Suprapubic skin (tissue), 4 donors: Measurements from ENCODE around the gene GBGT1. TPM values are rescaled to one million over a fixed set of nuclear protein-coding genes. Genes with fewer than 3 reads are reported as not detected.
A peak's percentile ranks its signal among the peaks of the same experiment; 100 is the strongest.

Source experiments
- DNase-seq, 2 donors: peaks; one replicate each; pipeline ENCODE4 v3.0.0-alpha.2; 2019; ENCODE audit warnings: low spot score in 2 of 2
- H3K27ac ChIP-seq: fragments of 200-600 bp; sonication (generic); one replicate; pipeline ENCODE4 v1.5.1; 2019
- H3K27me3 ChIP-seq: fragments of 200-600 bp; sonication (generic); one replicate; pipeline ENCODE4 v1.5.1; 2019
- H3K36me3 ChIP-seq: fragments of 200-600 bp; sonication (generic); one replicate; pipeline ENCODE4 v1.5.1; 2019
- H3K4me1 ChIP-seq: fragments of 200-600 bp; sonication (generic); one replicate; pipeline ENCODE4 v1.5.1; 2019
- H3K4me3 ChIP-seq: fragments of 200-600 bp; sonication (generic); one replicate; pipeline ENCODE4 v1.5.1; 2019; ENCODE audit warnings: mild to moderate bottlenecking
- H3K9me3 ChIP-seq: fragments of 200-600 bp; sonication (generic); one replicate; pipeline ENCODE4 v1.5.1; 2019
- EP300 ChIP-seq: sonication (generic); formaldehyde crosslinking; IDR thresholded peaks from one replicate; pipeline ENCODE4 v1.6.1; 2017; ENCODE audit warnings: antibody characterized with exemption
- POLR2A ChIP-seq, 2 donors: fragments of 450-650 bp; IDR thresholded peaks; one replicate each; pipeline ENCODE4 v1.6.1; 2017; ENCODE audit warnings: antibody characterized with exemption in 2 of 2, mild to moderate bottlenecking in 2 of 2, moderate library complexity in 2 of 2
- POLR2AphosphoS5 ChIP-seq, 3 donors: sonication (generic); formaldehyde crosslinking; IDR thresholded peaks; one replicate each; pipeline ENCODE4 v1.6.1; 2017; ENCODE audit warnings: antibody characterized with exemption in 3 of 3
- WGBS: methylation state at CpG from one replicate; pipeline ENCODE4 v1.1.5; 2018; 5-methylcytosine and 5-hydroxymethylcytosine counted together
- total RNA-seq, 4 donors: library from RNA; depleted of rRNA; stranded (reverse); fragments of >200 nt; gene quantifications; one replicate each; pipeline ENCODE4 v1.1.0, GENCODE V29; 2016
- TF ChIP-seq, protein P1 (sequence below), 2 donors: fragments of 200-600 bp in 1 of 2; fragments of 450-650 bp in 1 of 2; sonication (generic) in 1 of 2; IDR thresholded peaks; one replicate each; pipeline ENCODE4 v1.5.1; 2016 to 2019; ENCODE audit warnings: antibody characterized with exemption in 2 of 2, mild to moderate bottlenecking in 1 of 2, moderate library complexity in 1 of 2

The GBGT1 gene
- total RNA-seq, 4 donors from 2014 or later, result 2.6 to 14.6 (median 5.8) TPM

- peak overlapping the region; percentile 95 for H3K27ac ChIP-seq
- no peak for DNase-seq
- H3K4me3 ChIP-seq, result no peak overlapping the region
- peaks cover 94% of the 10 kb centered on the region for H3K4me1 ChIP-seq
- TF ChIP-seq POLR2AphosphoS5 (IDR thresholded peaks at IDR 0.05) (no peak), EP300 (no peak), POLR2A (IDR thresholded peaks at IDR 0.05) (no peak)
- TF ChIP-seq, protein P1, sequence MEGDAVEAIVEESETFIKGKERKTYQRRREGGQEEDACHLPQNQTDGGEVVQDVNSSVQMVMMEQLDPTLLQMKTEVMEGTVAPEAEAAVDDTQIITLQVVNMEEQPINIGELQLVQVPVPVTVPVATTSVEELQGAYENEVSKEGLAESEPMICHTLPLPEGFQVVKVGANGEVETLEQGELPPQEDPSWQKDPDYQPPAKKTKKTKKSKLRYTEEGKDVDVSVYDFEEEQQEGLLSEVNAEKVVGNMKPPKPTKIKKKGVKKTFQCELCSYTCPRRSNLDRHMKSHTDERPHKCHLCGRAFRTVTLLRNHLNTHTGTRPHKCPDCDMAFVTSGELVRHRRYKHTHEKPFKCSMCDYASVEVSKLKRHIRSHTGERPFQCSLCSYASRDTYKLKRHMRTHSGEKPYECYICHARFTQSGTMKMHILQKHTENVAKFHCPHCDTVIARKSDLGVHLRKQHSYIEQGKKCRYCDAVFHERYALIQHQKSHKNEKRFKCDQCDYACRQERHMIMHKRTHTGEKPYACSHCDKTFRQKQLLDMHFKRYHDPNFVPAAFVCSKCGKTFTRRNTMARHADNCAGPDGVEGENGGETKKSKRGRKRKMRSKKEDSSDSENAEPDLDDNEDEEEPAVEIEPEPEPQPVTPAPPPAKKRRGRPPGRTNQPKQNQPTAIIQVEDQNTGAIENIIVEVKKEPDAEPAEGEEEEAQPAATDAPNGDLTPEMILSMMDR (IDR thresholded peaks at IDR 0.05), result no peak
- no peaks in the 10 kb centered on the region for H3K27me3 ChIP-seq
- WGBS, result 86% methylated on average over 16 of the region's 16 CpGs
- no peaks in the 10 kb centered on the region for H3K36me3 ChIP-seq
- H3K9me3 ChIP-seq, result no peaks in the 10 kb centered on the region
Measured at GRCh38 chr9:133132174-133132573, 31.5 kb downstream of the GBGT1 start.

DNA sequence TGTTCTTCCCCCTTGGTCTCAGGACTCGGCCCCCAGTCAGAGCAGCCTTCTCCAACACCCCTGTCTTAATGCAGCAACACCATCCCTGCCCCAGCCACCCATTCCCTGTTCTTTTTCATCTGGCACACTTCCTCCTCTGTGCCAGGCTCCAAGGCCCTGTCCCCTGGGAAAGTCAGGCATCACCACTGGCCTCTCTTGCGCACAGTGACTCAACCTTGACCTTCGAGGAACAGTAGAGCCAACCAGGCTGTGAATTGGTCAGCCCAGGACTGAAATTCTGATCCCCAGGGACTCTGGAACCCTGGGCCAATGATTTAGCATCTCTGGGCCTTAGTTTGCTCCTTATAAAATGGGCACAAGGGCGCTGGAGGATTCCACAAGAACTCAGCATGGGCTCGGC, 32.2 kb downstream of the GBGT1 start:
- H3K4me3 ChIP-seq, result no peak overlapping the region
- TF ChIP-seq EP300 (no peak), POLR2AphosphoS5 (IDR thresholded peaks at IDR 0.05) (no peak), POLR2A (IDR thresholded peaks at IDR 0.05) (no peak)
- TF ChIP-seq, protein P1 (IDR thresholded peaks at IDR 0.05), result no peak
- no peak for DNase-seq
- H3K27me3 ChIP-seq, result no peaks in the 10 kb centered on the region
- no peaks in the 10 kb centered on the region for H3K9me3 ChIP-seq
- 92% methylated on average over 4 of the region's 5 CpGs for WGBS
- H3K27ac ChIP-seq, result peak overlapping the region; percentile 15
- H3K36me3 ChIP-seq, result no peaks in the 10 kb centered on the region
- H3K4me1 ChIP-seq, result peaks cover 94% of the 10 kb centered on the region

GRCh38 chr9:133130685-133131244, 32.9 kb downstream of the GBGT1 start:
- no peak for TF ChIP-seq POLR2AphosphoS5 (IDR thresholded peaks at IDR 0.05)
- TF ChIP-seq POLR2A (IDR thresholded peaks at IDR 0.05), result no peak
- TF ChIP-seq, protein P1 (IDR thresholded peaks at IDR 0.05), result no peak
- TF ChIP-seq EP300, result no peak
- H3K4me3 ChIP-seq, result no peak overlapping the region
- no peak overlapping the region for H3K27ac ChIP-seq
- H3K4me1 ChIP-seq, result peaks cover 94% of the 10 kb centered on the region
- H3K36me3 ChIP-seq, result no peaks in the 10 kb centered on the region
- no peaks in the 10 kb centered on the region for H3K27me3 ChIP-seq
- WGBS, result 74% methylated on average over 7 of the region's 10 CpGs
- DNase-seq, result no peak
- H3K9me3 ChIP-seq, result no peaks in the 10 kb centered on the region

DNA sequence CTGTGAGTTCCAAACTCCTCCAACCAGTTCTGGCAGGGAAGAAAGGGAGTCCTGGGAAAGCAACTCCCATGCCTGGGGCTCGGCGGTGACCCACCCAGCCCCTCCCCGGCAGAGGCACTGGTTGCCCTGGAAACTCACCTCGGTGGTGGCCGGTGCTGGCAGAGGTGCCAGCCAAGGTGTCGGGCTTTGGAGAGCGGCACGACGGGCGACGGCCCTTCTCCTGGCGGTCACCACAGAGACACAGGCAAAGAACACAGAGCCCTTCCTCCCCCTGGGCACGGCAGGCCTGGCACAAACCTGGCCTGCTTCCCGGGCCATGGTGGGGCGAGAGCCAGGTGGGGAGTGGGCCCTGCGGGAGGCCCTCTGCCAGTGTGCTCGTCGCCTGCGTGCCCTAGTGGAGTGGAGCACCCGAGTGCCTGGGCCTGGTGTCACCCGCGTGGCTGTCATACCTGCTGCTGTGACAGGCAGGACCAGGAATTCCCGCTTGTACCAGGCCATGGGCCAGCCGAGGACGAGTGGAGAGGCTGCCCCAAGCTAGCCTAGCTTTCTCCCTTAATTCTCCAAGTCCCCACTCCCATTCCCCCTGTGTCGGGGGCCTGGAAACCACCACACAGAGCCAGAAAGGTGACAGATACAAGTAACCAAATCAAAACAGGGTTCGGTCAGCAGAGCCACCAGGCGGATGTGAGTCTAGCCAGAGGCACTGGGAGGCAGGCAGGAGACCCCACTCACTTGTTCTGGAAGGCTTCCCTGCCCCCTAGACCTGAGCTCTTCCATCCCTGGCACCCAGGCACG, 34.5 kb downstream of the GBGT1 start:
- WGBS, result 80% methylated on average over 16 of the region's 29 CpGs
- H3K9me3 ChIP-seq, result no peaks in the 10 kb centered on the region
- peaks cover 93% of the 10 kb centered on the region for H3K4me1 ChIP-seq
- peak overlapping the region; percentile 1 for H3K4me3 ChIP-seq
- H3K36me3 ChIP-seq, result no peaks in the 10 kb centered on the region
- peak overlapping the region; percentile 89 for H3K27ac ChIP-seq
- peak in 1 of 2 donors; percentile 79 for DNase-seq
- TF ChIP-seq POLR2A (IDR thresholded peaks at IDR 0.05) (no peak), POLR2AphosphoS5 (IDR thresholded peaks at IDR 0.05) (no peak), EP300 (no peak)
- TF ChIP-seq, protein P1 (IDR thresholded peaks at IDR 0.05), result no peak
- H3K27me3 ChIP-seq, result no peaks in the 10 kb centered on the region

GRCh38 chr9:133128152-133128551, 35.6 kb downstream of the GBGT1 start:
- TF ChIP-seq, protein P1 (IDR thresholded peaks at IDR 0.05), result no peak
- TF ChIP-seq POLR2A (IDR thresholded peaks at IDR 0.05) (no peak), POLR2AphosphoS5 (IDR thresholded peaks at IDR 0.05) (no peak), EP300 (no peak)
- Histone ChIP-seq H3K4me3 (peak overlapping the region; percentile 1), H3K36me3 (no peaks in the 10 kb centered on the region), H3K4me1 (peaks cover 86% of the 10 kb centered on the region), H3K9me3 (no peaks in the 10 kb centered on the region), H3K27me3 (no peaks in the 10 kb centered on the region), H3K27ac (peak overlapping the region; percentile 89)
- 74% methylated on average over 13 of the region's 13 CpGs for WGBS
- no peak for DNase-seq
